GM21447 (cell line): ENCODE data around the gene ALPG.
"Not testable (repeated sequence)": the region's sequence is repeated elsewhere in the genome, so short reads cannot be mapped to it uniquely, and the experiment has no call there.

Source experiments
- ATAC-seq: cut with Tn5 transposase; IDR thresholded peaks from one replicate; pipeline ENCODE4 v1.9.1; 2021; ENCODE audit not compliant: unreplicated experiment

The ALPG gene

DNA sequence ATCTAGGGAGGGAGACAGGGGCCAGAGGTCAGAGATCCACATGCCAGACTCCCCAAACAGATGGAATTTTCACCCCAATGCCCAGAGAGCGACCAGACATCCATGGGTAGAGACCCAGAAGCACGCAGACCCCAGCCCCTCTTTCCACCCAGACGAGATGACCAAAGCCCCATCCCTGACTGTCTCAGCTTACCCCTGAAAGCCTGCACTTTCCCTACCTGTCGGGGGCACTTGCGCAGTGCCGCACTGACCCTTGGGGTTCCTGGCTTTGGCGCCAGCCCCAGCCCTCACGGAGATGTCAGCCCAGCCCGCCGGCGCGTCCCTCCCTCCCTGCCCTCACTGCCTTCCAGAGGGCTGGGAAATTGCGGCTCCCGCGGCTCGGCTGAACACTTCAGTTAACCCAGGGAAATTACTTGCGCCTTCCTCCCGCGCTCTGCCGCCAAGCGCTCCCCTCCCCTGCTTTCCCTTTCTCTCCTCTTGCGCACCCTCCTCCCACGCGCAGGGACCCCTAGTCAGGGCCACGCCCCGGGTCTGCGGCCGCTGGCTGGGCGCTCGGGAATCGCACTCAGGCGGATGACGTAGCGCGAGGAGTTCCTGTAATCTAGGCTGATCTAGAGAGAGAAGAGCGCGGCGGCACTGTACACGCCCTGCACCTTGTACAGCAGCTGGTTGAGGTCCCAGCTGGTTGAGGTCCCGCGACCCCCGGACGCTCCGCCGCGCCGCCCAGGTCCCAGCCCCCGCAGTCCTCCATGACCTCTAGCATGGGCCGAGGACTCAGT, 12.0 kb downstream of the ALPG start:
- ATAC-seq, result no peak

DNA sequence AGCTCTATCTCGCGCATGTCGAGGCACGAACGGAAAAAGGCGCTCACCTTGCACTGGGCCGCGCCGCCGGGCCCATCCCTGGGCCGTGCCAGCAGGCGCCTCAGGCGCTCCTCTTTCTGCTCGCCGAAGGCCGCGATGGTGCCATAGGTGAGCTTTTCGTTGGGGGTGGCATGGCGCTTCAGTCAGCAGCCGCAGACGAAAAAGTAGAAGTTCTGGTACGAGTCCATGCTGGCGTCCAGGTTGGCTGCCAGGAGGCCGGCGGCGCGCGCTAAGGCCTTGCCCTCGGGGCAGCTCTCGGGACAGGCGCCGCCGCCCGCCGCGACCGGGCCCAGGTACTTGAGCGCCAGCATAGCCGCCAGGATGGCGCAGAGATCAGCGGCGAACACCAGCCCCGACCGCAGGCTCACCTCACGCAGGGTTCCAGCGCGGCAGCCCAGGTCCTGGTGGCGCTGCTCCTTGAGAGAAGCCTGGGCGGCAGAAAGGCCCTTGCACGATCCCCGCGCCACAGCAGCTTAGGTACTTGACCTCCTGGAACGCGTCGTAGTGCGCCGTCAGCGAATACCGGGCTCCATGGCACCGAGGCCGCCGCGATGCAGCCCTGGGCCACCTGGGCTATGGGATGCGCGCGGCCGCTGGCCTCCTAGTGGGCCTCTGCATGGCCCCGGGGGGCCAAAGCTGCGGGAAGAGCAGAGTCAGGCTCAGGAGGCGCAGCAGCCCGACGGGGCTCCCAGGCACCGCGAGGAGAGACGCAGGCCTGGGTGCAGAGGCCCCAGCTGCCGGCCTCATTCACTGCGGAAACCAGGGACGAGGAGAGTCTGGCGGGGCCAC, 12.8 kb downstream of the ALPG start:
- no peak for ATAC-seq

- ATAC-seq, result no peak
Observed at GRCh38 chr2:232420073-232420454, 13.4 kb downstream of the ALPG start.

- ATAC-seq, result no peak
Observed at GRCh38 chr2:232420463-232421188, 14.0 kb downstream of the ALPG start.

- ATAC-seq, result no peak
Observed at GRCh38 chr2:232421189-232421785, 14.6 kb downstream of the ALPG start.

- no peak for ATAC-seq
Observed at GRCh38 chr2:232422051-232422450, 15.4 kb downstream of the ALPG start.

GRCh38 chr2:232422996-232423395, 16.4 kb downstream of the ALPG start:
- not testable (repeated sequence) for ATAC-seq

GRCh38 chr2:232423407-232423806, 16.8 kb downstream of the ALPG start:
- not testable (repeated sequence) for ATAC-seq

GRCh38 chr2:232431705-232432590, 25.3 kb downstream of the ALPG start:
- ATAC-seq, result no peak

- no peak for ATAC-seq
Observed at GRCh38 chr2:232432598-232433184, 26.0 kb downstream of the ALPG start.

GRCh38 chr2:232433622-232434021, 27.0 kb downstream of the ALPG start:
- not testable (repeated sequence) for ATAC-seq

DNA sequence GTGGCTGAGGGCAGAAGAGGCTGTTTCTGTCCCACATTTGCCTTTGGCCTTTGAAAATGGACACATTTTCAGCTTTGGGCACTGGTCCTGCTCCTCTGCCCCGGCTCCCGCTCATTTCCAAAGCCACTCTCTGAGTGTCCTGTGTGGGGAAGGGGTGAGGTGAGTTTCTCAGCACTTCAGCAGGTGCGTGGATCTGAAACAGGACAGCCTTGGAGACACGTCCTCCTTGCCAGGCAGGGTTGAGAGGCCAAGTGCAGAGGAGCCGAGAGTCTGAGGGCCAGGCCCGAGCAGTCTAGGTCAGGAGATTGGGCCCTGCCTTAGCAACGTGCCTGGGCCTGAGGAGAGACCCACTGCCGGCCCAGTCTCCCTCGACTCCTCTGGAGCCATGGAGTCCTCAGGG, 27.4 kb downstream of the ALPG start:
- no peak for ATAC-seq

DNA sequence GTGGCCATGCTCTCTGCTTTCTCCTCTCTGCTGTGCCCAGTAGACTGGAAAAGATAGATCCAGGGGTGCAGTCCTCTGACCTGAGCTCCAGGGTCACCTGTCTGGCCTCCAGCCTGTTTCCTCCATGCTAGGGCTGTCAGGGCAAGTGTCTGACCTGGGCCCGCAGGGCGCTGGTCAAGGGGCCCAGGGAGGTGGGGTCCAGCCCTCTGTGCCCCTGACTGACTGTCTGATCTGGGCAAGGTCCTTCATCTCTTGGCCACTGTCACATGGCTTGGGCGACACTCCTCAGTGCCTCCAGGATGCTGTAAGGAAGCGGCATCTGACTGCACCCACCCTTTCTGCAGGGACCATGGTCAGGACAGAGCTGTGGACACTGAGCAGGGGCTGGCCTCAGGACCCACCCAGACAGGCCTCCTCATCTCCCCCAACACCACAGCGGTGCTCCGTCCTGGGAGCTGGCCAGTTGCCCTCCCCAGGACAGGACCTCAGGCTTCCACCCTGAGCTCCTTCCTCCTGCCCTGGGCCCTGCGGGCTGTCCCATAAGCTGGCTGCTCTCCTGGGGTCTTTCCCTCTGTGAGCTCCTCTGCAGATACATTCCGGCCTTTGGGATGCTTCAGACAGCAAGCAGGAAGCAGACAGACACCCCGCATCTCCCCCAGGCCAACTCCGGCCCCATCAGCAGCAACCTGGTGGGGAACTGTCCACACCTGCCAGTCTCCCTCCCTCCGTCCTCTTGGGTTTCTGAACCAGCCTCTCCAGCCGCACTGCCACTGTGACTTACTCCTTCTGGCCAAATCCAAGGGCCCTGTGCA, 28.1 kb downstream of the ALPG start:
- ATAC-seq, result no peak

DNA sequence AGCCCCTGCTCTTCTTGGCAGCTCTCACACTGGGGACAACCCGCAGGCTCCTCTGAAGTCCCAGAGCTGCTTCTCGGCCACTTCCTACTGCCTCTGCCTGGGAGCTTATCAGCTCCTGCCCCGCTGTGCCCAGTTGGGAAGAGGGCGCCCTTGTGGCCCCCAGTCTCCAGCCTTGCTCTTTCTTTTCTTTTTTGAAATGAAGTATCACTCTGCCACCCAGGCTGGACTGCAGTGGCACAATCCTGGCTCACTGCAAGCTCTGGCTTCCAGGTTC, 28.7 kb downstream of the ALPG start:
- no peak for ATAC-seq

DNA sequence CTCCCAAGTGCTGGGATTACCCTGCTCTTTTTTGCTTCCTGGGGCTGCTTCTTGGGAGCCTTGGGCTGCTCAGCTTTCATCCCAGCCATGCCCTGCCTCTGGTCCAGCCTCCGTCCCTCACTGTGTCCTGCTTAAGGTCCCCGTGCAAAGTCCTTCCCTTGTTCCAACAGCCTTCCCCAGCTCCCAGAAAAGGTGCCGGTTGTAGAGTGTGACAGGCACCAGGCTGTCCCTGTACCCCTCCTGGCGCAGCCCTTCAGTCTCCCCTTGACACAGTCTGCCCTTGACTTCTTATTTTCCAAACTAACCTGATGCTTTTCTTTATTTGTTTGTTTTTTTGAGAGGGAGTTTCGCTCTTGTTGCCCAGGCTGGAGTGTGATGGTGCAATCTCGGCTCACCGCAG, 29.2 kb downstream of the ALPG start:
- no peak for ATAC-seq

DNA sequence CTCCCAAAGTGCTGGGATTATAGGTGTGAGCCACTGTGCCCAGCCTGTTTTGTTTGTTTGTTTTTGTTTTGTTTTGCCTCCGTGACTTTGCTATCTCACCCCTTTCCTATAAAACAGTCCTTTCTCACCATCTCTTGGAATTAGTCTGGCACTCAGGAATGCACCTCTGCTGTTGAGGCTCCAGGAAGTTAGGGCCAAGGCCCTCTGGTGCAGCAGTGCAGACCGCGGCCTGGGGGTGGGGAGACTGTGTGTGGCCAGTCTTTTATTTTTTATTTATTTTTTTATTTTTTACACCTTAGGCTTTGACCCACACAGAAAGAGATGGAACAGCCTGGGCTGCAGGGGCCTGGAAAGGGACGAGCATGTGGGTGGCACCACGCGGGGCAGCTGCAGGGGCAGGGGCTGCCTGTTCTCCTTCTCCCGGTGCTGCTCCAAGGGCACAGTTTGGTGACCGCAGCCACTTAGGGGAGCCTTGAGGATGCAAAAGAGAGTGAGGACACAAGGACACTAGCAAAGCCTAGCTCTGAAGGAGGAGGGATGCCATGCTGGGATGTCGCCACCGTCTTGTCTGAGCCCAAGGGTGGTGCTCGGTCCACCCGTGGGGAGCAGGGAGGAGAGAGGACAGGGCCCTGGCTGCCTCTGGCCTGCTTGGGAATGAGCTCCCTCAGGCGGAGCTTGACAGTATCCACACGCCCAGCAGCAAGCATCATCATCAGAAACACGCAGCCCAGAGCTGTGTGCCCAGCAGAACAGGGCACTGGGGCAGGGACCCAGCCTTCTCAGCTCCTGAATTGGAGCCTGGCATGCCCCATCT, 29.9 kb downstream of the ALPG start:
- ATAC-seq, result no peak

DNA sequence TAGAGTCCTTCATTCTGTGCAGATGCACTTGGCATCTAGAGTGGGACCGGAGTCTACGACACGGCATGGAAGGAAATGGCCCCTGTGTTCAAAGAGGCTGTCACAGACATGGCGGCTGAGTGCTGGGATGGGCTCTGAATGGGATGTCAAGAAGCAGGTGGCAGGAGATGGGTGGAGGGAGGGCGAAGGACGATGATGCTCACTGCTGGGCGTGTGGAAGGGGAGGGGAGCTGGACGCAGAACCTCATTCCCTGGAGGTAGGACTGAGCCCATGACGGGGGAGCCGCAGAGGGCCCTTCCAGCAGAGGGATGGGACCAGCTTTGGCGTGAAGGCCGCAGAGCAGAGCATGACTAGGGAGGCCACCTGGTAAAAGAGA, 30.5 kb downstream of the ALPG start:
- ATAC-seq, result no peak

- ATAC-seq, result no peak
Observed at GRCh38 chr2:232438091-232438490, 31.4 kb downstream of the ALPG start.
